Measurements from ENCODE around the gene TFDP1.

Gene TFDP1

GRCh38 chr13:113584205-113584869 lies at the start of gene TFDP1:
Gene TFDP1, plus strand, starts transcription at chr13:113584753. Its CDS starts 1,085 bp downstream, at chr13:113585838.
- DNase-seq (ENCODE audit: low read depth in 2 of 2) = no peak

- no peak for DNase-seq (ENCODE audit: low read depth in 2 of 2)
Measured at GRCh38 chr13:113535381-113535781, 49.2 kb upstream of the TFDP1 start.

GRCh38 chr13:113536461-113537110 lies 48.0 kb upstream of the TFDP1 start:
- DNase-seq (ENCODE audit: low read depth in 2 of 2) = no peak

GRCh38 chr13:113537205-113537604 lies 47.3 kb upstream of the TFDP1 start:
- DNase-seq (ENCODE audit: low read depth in 2 of 2) = no peak

GRCh38 chr13:113537909-113538688 lies 46.5 kb upstream of the TFDP1 start:
- no peak for DNase-seq (ENCODE audit: low read depth in 2 of 2)

- no peak for DNase-seq (ENCODE audit: low read depth in 2 of 2)
Measured at GRCh38 chr13:113538689-113539058, 45.9 kb upstream of the TFDP1 start.

GRCh38 chr13:113539176-113539575 lies 45.4 kb upstream of the TFDP1 start:
- no peak for DNase-seq (ENCODE audit: low read depth in 2 of 2)

GRCh38 chr13:113539822-113540221 lies 44.7 kb upstream of the TFDP1 start:
- no peak for DNase-seq (ENCODE audit: low read depth in 2 of 2)

- DNase-seq (ENCODE audit: low read depth in 2 of 2) = no peak
Measured at GRCh38 chr13:113540523-113540922, 44.0 kb upstream of the TFDP1 start.

GRCh38 chr13:113542751-113543424 lies 41.7 kb upstream of the TFDP1 start:
- no peak for DNase-seq (ENCODE audit: low read depth in 2 of 2)

GRCh38 chr13:113544071-113544891 lies 40.3 kb upstream of the TFDP1 start:
- DNase-seq (ENCODE audit: low read depth in 2 of 2) = no peak

GRCh38 chr13:113544896-113545295 lies 39.7 kb upstream of the TFDP1 start:
- no peak for DNase-seq (ENCODE audit: low read depth in 2 of 2)

GRCh38 chr13:113545455-113545930 lies 39.1 kb upstream of the TFDP1 start:
- DNase-seq (ENCODE audit: low read depth in 2 of 2) = no peak

GRCh38 chr13:113545931-113546516 lies 38.5 kb upstream of the TFDP1 start:
- DNase-seq (ENCODE audit: low read depth in 2 of 2) = no peak

- no peak for DNase-seq (ENCODE audit: low read depth in 2 of 2)
Measured at GRCh38 chr13:113546571-113547237, 37.8 kb upstream of the TFDP1 start.

- no peak for DNase-seq (ENCODE audit: low read depth in 2 of 2)
Measured at GRCh38 chr13:113547238-113547971, 37.1 kb upstream of the TFDP1 start.

GRCh38 chr13:113548171-113548641 lies 36.3 kb upstream of the TFDP1 start:
- DNase-seq (ENCODE audit: low read depth in 2 of 2) = no peak

GRCh38 chr13:113548778-113549621 lies 35.6 kb upstream of the TFDP1 start:
- no peak for DNase-seq (ENCODE audit: low read depth in 2 of 2)
